GM13976 (cell line): ENCODE measurements around the gene IFITM1.
"Not testable (repeated sequence)": the region's sequence is repeated elsewhere in the genome, so short reads cannot be mapped to it uniquely, and the experiment has no call there.

Source experiments
- DNase-seq: peaks from one replicate; pipeline ENCODE4 v3.0.0; 2012; ENCODE audit warnings: low spot score
- CTCF ChIP-seq: IDR thresholded peaks from 2 replicates; pipeline ENCODE4 v1.5.1; 2012; ENCODE audit warnings: borderline replicate concordance, mild to moderate bottlenecking; ENCODE audit not compliant: insufficient read depth; ENCODE audit errors: extremely low read depth, missing control alignments, control extremely low read depth
- in situ Hi-C: fragments of 300-500 bp; cut with MboI; formaldehyde crosslinking; loops from one replicate; pipeline ENCODE4 v1.12.0; 2022; ENCODE audit warnings: low sequenced_read_pairs, mixed read lengths, inconsistent platforms; ENCODE audit not compliant: unreplicated experiment

IFITM1 gene

GRCh38 chr11:308740-309665 is 4.8 kb upstream of the IFITM1 start:
- DNase-seq, in situ Hi-C loops: not testable (repeated sequence)

DNA sequence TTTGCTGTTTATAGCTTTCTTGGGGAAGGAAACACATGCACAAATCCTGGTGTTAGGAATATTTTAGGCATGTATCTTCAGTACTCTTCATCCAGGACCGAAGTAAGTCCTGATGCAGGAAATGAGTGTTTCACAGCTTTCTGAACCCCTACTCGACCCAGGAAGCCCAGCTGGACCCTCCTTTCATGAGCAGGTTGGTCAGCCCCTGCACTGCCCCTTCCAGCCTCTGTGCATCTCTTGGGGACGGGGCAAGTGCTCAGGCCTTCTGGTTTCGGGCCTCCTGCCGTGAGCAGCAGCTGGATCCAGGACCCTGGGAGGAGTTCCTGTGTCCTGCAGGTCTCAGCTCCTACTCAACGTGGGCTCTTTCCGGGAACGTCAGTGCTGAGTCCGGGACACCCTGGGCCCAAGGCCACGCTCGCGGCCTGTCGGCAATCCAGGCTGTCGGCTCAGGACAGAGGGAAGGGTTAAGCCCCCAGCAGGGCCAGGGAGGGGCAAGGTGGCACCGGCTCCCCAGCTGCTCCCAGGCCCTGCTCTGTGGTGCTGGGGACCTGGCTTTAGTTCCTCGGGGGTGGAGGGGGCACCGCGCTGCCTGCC is 3.8 kb upstream of the IFITM1 start:
- DNase-seq, in situ Hi-C loops: not testable (repeated sequence)

DNA sequence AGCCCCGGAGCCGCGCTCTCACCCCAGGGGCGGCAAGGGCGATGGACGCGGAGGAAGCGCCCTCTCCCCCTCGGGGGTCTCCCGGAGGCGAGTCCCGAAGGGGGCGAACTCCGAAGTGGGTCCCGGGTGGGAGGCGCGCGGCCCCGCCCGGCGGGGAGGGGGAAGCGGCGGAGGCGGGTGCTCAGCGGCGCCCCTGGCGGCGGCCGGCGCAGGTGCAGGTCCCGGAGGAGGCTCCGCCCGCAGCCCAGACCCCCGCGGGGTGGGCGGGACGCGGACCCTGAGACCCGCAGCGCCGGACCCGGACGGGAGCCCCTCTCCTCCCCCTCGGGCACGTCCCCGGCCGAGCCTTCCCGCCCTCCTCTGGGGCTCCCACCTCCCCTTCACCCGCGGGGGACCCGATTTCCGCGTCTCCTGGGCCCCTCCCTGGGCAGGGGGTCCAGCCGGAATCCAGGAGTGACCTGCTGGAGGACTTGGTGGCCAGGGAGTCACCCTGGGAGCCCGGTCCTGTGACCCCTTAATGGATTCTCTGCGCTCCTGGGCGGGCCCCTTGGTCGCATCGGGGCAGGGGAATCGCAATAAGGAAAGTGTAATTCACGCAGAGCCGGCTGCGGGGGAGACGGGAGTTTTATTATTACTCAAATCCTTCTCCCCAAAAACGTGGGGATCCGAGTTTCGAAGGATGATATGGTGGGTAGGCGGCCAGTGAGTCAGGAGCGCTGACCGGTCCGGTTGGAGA is 2.7 kb upstream of the IFITM1 start:
- in situ Hi-C loops, DNase-seq: not testable (repeated sequence)

GRCh38 chr11:312092-312816 is 1.6 kb upstream of the IFITM1 start:
- no peak for DNase-seq
- no peak for TF ChIP-seq CTCF
- in situ Hi-C loops, result no loop called here

DNA sequence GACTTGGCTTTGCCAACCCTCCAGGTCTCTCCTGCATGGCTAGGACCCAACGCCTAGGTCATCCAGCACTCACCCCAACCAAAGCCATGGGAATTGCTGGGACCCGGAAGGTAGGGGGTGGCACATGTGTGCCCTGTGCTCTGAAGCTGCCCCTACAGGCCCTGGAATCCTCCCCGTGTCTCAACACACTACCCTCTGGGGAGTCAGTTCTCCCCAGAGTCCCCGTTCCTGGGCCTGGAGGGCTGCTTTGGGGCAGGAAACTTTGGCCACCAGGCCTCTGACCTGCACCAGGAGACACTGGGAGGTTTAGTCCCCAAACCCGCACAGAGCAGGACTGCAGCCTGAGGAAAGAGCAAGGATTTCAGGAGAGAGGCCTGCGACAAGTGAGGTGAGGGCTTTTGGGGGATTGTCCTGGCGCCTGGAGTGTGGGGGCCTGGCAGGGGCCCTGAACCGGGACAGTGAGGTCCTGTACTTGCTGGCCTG is 495 bp upstream of the IFITM1 start:
- no peak for DNase-seq
- TF ChIP-seq CTCF, result no peak
- in situ Hi-C loops, result no loop called here

DNA sequence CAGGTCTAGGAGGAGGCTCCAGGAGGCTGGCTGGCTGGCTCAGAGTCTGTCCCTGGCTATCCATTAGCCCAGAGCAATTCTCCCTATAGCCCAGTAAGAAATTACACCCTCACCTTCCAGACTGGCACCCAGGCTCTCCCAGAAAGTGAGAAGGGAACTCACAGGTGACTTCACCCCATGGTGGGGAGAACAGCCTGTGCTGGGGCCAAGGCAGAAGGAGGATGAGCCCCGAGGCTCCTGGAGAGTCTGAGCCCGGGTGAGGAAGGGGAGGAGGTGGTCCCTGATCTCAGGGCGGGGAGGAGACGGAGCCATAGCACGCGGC is 675 bp downstream of the IFITM1 start:
- not testable (repeated sequence) for DNase-seq

GRCh38 chr11:315051-315481 is 1.2 kb downstream of the IFITM1 start:
- TF ChIP-seq CTCF, result no peak
- no peak for DNase-seq
- in situ Hi-C loops, result no loop called here

More for the DNA sequence above, 675 bp downstream of the IFITM1 start:
- in situ Hi-C loops, result not testable (repeated sequence)

DNA sequence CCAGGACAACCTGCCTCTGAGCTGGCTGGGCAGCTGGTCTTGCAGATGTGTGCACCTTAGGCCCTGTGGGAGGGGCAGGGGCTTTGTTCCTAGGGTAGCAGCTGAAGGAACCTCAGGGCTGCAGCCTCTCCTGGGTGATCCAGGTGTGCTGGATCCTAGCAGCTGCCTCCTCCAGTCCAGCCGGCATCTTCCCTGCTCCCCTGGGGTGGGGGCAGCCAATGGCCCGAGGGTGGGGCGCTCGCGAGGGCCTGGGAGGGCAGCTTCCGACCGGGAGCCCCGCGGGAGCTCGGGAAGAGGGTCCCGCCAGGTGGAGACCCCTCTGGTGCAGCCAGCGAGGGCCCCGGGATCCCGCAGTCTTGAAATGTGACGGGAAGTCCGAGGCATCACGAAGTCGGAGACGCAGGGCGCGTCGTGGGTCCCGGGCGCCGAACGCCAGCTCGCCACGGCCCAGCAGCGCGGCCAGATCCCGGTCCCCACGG is 1.7 kb downstream of the IFITM1 start:
- DNase-seq, result no peak
- in situ Hi-C loops, result no loop called here
- no peak for TF ChIP-seq CTCF
